Ureter (tissue), 1 donor: ENCODE data around the gene PAIP1. TPM values are rescaled to one million over a fixed set of nuclear protein-coding genes. Genes with fewer than 3 reads are reported as not detected.
A peak's percentile ranks its signal among the peaks of the same experiment; 100 is the strongest.
"Not testable (repeated sequence)": the region's sequence is repeated elsewhere in the genome, so short reads cannot be mapped to it uniquely, and the experiment has no call there.

Experiments
- DNase-seq: peaks from one replicate; pipeline ENCODE4 v3.0.0-alpha.2; 2020; ENCODE audit warnings: low spot score
- total RNA-seq: library from RNA; stranded (reverse); gene quantifications from one replicate; pipeline ENCODE4 v1.2.4, GENCODE V29; 2023
- donor health status: DM: yes; HTN: yes; CAD: no.

The PAIP1 gene
- total RNA-seq, 1 donor from 2014 or later = 77.5 TPM

DNA sequence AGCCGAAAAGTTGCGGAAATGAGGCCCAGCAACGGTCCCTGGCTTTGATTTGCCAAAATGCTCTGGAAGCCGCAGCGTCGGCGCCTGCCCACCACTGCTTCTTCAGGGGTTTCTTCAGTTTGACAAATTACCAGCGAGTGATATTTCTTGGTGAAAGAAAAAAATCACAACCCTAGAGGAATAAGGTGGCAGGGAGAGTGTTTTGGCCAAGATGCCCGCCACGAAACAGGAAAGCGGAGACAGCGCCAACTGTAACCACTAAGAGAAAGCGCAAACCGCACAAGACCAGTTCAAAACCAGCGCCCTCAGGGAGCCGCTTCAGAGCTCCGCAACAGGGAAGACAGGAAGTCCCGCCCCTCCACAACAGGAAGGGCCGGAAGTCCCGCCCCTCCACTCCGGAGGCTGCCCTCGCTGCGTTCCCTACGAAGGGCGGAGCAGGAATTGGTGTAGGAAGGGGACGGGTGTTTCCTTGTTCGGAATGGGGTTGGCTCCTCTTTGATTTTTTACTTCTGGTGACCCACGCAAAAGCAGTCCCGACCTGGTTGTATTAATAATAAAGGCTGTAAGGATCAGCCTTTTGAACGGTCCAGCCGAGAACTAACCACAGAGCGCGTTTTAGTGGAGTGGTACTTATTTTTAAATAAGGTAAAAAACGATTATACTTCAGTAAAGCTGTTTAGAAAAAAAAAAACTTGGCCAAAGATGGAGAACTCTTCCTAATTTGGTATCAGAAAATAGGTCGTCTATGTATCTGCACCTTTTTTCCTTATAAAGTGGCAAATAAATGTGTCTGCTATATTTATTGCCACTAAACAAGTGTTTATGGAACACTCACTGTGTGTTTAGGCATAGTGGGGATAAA, 41.8 kb downstream of the PAIP1 start, which contains the start of gene C5orf34:
Gene C5orf34 (minus strand): TSS at position 333 of the 862 bp plus-strand sequence. CDS start 5,809 bp downstream, outside the sequence.
- peak; percentile 98 for DNase-seq

DNA sequence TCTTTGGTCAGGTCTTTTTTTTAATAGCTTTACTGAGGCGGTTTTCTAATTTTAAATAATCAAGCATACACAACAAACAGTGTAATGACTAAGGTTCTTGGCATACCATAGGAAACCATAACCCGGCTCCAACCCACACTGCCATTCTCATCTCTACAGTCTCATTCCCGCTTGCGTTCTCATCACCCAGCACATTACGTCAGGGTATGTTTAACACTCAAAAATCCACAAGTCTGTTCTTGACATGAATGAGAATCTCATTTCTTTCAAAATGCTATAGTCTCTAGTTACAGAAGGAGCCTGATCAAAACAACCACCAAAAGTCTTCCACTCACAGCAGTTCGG, 42.4 kb downstream of the PAIP1 start:
- DNase-seq = no peak

DNA sequence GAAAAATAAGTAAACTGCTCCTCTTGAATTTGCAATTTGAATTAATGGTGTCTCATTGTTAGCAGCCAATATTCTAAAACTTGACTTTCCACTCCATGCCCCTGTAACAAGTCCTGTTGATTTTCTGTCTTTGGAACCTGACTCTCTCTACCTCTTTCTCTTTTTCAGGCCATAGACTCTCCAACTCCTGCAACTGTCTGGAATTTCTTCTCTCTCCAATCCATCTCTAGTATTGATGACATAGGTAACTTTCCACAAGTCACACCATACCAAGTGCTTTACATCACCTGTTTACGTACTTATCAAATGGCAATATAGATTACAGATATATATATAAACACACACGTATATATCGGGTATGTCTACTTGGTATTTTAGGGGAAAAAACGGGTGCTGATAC, 42.9 kb downstream of the PAIP1 start:
- no peak for DNase-seq

DNA sequence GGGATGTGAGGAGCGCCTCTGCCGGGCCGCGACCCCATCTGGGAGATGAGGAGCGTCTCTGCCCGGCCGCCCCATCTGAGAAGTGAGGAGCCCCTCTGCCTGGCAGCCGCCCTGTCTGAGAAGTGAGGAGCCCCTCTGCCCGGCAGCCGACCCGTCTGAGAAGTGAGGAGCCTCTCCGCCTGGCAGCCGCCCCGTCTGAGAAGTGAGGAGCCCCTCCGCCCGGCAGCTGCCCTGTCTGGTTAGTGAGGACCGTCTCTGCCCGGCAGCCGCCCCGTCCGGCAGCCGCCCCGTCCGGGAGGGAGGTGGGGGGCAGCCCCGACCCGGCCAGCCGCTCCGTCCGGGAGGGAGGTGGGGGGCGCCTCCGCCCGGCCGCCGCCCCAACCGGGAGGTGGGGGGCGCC, 45.8 kb downstream of the PAIP1 start:
- not testable (repeated sequence) for DNase-seq

DNA sequence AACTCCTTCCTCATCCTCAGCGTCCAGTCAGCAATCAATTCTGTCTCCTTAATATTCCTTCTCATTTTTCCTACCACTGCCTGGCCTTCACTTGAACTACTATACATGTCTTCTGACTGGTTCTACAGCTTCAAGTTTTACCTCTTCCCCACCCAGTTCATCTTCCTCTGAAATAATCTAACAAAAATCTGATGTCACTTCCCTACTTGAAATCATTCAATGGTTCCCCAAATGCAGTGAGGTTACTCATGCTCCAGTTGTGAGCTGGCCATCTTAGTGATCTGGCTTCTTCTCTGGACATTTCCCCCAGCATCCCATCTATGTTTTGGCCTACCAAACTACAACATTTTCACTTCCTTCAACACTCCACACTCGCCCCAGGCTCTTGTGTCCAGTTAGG, 58.3 kb downstream of the PAIP1 start:
- no peak for DNase-seq

DNA sequence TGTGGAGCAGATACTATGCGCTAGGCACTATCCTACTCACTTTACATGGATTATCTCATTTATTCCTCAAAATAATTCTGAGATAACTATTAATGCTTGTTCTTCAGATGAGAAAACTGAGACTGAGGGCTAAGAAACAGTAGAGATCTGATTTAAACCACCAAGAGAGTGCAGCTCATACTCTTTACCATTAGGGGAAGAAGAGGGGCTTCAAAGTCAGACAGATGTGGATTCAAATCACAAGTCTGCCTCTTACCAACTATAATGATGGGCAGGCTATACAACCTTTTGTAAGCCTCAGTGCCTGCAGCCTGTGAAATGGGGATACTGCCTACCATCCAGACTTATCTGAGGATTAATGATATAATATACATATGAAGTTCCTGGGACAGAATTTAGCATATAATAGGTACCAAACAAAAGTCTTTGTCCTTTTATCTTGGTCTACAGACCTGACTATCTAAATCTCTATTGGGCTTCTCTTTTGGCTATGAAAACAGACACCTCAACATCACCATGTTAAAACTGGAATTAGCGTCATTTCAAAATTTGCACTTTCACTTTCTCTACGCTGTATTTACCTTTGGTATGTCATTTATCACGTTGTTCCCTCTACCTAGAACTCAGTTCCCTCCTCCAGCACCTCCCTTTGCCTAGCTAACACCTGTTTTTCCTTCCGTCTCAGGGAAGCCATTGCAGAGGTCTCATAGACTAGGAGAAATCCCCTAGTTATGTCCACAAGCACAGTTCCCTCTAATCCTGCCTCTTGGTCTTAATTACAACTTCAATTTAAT, 59.4 kb downstream of the PAIP1 start:
- DNase-seq = no peak

DNA sequence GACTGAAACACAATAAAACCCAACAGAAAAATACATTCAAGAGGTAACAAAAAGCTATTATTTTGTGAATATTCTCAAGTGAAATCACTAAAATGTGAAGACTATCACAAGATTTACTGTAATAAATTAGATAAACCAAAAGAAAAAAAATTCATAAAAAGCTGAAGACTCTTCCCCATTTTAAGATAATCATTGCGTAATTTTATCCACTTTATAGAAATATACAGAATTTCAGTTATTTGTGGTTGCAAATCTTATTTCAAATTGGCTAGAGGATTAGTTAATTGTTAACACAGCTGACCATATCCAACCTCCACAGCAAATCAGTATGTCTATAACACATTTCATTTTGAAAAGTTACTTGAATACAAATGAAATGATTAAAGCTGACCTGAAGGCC, 65.6 kb downstream of the PAIP1 start:
- no peak for DNase-seq

DNA sequence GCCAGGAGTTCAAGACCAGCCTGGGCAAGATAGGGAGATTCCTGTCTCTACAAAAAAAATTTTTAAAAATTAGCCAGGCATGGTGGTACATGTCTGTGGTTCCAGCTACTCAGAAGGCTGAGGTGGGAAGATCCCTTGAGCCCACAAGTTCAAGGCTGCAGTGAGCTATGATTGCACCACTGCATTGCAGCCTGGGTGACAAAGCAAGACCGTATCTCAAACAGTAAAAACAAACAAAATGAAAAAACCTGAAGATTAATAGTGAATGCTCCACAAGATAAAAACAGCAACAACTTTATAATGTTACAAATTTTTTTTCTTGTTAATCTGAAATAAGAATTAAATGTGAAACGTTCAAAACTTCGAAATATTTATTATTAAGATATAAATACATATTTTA, 70.5 kb downstream of the PAIP1 start:
- DNase-seq = no peak

DNA sequence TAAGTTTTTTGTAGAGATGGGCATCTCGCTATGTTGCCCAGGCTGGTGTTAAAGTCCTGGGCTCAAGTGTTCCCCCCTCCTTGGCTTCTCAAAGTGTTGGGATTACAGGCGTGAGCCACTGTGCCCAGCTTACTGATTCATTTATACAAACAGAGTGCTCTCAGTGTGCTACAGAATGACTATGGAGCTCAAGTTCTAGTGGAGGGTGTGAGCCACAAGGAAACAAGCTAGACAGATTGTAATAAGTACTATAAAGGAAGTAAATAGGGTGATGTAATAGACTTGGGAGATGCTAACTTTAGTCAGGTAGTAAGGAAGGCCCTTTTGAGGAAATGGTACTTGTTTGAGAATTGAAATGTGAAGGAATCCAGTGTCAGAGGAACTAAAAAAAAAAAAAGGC, 71.5 kb downstream of the PAIP1 start:
- no peak for DNase-seq

DNA sequence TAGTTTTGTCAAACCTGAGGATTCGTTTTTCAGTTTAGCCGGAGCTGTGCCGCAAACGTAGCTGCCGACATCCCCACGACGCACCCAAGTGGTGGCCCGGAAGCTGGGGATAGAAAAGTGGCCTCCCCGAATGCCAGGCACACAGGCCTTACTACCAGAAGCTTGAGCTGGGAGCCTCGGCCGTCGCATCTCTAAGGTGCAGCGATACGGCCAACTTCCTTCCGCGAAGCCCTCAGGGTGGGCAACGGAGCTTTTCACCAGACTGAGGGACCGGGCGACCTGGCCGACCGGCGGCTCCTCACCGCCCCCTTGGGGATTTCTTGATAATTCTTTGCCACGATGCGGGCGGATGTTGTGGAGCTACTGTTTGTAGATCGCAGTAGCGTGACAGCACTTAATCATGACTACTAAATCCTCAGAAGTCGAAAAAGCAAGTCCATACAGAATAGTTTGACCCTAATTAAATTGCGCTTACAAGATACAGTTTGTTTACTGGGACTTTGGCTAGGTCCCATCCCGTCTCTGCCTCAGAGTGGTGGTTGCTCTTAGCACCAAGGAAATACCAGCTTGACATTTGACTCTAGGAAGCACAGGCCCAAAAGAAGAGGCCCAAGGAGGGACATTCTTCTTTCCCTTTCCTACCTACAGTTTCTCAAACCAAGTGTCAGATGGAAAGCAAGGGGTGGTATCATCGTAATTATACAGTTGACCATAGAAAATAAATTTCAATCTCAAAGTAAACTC, 72.6 kb downstream of the PAIP1 start:
- peak; percentile 91 for DNase-seq

DNA sequence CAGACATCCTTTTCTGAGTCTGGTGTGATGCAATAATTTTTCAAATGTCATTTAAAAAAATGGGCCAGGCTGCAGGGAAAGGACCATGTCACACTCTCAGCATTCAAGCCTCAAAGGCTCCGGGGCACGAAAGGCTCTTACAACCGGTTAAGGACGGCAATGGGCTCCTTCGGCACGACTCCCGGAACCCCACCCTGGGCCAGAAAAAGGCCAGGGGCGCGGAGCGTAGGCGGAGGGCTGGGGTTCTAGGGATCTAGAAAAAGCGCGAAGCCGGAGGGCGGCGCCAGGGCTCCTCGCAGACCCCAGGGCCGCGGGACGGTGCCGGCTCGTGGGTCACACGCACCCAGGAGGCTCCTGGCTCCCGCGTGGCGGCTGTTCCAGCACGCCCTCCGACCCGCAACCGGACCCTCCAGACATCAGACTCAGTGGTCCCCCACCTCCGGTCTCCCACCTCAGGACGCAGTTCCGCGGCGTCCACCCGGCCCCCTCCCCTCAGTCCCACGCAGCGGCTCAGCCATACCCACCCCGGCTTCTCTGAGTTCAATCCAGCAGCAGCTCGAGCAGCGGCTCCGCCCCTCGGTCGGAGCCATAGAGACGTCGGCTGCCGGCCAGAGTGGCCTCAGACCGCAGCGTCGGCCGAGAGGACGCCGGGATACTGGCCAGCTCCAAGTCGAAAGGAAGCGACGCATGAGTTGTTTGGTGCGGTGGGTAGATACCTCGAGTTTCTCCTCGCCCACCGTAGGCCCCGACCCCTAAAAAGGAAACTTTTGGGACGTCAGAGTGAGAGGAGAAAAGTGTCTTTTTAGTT, 73.4 kb downstream of the PAIP1 start, which contains the start of gene TMEM267:
Gene TMEM267 (minus strand): TSS at position 568 of the 808 bp plus-strand sequence. CDS start 29,896 bp downstream, outside the sequence.
- DNase-seq = peak; percentile 94

DNA sequence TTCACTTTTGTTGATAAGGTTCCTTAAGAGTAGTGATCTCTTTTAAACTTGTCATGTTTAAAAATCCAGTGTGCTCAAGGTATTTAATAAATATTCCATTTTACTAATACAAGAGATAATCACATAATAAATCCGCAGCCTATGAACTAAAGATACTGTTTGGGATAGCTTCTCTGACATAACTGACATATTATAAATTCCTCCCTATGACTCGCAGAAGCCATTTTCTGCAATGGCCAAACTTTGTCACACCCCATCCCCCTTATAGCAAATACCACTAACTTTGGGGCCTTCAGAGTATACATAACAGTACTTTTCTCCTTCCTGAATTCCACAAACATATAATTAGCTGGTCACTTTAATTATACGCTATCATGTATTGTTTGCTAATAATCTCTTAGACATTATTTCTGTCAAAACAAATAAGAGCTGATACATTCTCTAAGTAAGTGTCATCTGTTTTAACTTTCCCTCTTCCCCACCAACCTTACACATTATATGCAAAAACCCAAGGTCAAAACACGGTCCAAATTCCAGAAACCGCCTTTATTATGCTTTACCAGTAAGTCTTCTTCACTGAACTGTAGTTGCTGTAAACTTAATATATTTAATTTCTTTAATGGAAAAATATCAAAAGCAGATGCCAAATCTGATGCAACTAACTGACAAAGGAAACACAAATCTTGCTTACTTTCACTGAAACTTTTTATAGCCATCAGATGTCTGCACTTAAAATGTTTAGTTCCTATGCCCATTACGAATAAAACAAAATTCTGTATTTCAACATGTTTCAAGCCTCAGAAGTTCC, 74.2 kb downstream of the PAIP1 start:
- DNase-seq = no peak

Other genes starting within 250 kb of the PAIP1 start
- gene HMGCS1, start 243.7 kb downstream of the PAIP1 start, total RNA-seq = 131 TPM
- 7.6 TPM for gene CCL28, start 144.7 kb downstream of the PAIP1 start, total RNA-seq
- 17.5 TPM for gene TMEM267, start 73.2 kb downstream of the PAIP1 start, total RNA-seq
- gene C5orf34, start 41.9 kb downstream of the PAIP1 start, total RNA-seq = 3.2 TPM
- 71.1 TPM for gene NNT, start 46.1 kb upstream of the PAIP1 start, total RNA-seq